HCT116 (cell line): ENCODE measurements around the gene PROSER3. TPM values are rescaled to one million over a fixed set of nuclear protein-coding genes. Genes with fewer than 3 reads are reported as not detected.

Experiments used
- ATAC-seq: fragments of 200-7000 bp; cut with Tn5 transposase; 2 replicates; pipeline ENCODE4 v1.9.1; 2020; ENCODE audit warnings: mild to moderate bottlenecking, moderate library complexity
- BruUV-seq: library from RNA; stranded (reverse); fragments of 400-500 nt; replicated peaks from 2 replicates; lab custom pipeline; 2021; lab: Mats Ljungman, UMichigan
- CTCF ChIA-PET: fragments of 300-600 bp; sonication (Branson Sonifier 250); formaldehyde crosslinking; loops from one replicate; lab custom pipeline; 2021; ENCODE audit warnings: antibody characterized with exemption; lab: Charles Lee
- POLR2A ChIA-PET: fragments of 300-600, 350-600 bp; sonication (Branson Sonifier 250); formaldehyde crosslinking; loops from one replicate; lab custom pipeline; 2021; ENCODE audit warnings: antibody characterized with exemption; lab: Charles Lee
- RAD21 ChIA-PET, 2 experiments: fragments of 300-600 bp; sonication (Branson Sonifier 250); formaldehyde crosslinking; loops; one replicate each; lab custom pipeline; 2023; ENCODE audit warnings: low total read pairs in 2 of 2; ENCODE audit not compliant: uncharacterized antibody in 2 of 2, unreplicated experiment in 2 of 2, low non-redundant PET in 1 of 2; lab: Charles Lee
- DNase-seq: peaks from one replicate; pipeline ENCODE4 v3.0.0-alpha.2; 2010; ENCODE audit warnings: low read depth, low spot score
- H2AFZ ChIP-seq: fragments of 200-600 bp; shearing (Covaris generic), sonication (generic); 2 replicates; pipeline ENCODE4 v1.6.1; 2017; ENCODE audit warnings: low read depth, mixed run types, mixed read lengths, antibody characterized with exemption, low read length; ENCODE audit not compliant: poor library complexity, severe bottlenecking
- H3K27ac ChIP-seq: 2 replicates; pipeline ENCODE4 v1.5.1; 2012; ENCODE audit warnings: low read depth, low read length
- H3K27me3 ChIP-seq: fragments of 200-600 bp; sonication (generic); 2 replicates; pipeline ENCODE4 v1.6.1; 2016; ENCODE audit warnings: mixed run types, low read length, mixed read lengths; ENCODE audit not compliant: insufficient read depth
- H3K36me3 ChIP-seq, 2 experiments: fragments of 200-500 bp in 1 of 2; fragments of 200-600 bp in 1 of 2; sonication (Bioruptor generic) in 1 of 2; sonication (generic) in 1 of 2; 2 replicates each; pipeline versions ENCODE4 v1.5.1 to v1.6.1; 2014 to 2016; ENCODE audit warnings: low read length in 2 of 2, inconsistent platforms in 1 of 2, mixed read lengths in 1 of 2, mixed run types in 1 of 2; ENCODE audit not compliant: insufficient read depth in 2 of 2, control insufficient read depth in 1 of 2
- H3K4me1 ChIP-seq, 2 experiments: fragments of 200-600 bp in 1 of 2; sonication (generic) in 1 of 2; 2 replicates each; pipeline versions ENCODE4 v1.5.1 to v1.6.1; 2012 to 2017; ENCODE audit warnings: low read length in 2 of 2, inconsistent platforms in 1 of 2, mild to moderate bottlenecking in 1 of 2, mixed read lengths in 1 of 2, mixed run types in 1 of 2, moderate library complexity in 1 of 2; ENCODE audit not compliant: insufficient read depth in 2 of 2, control insufficient read depth in 1 of 2
- H3K4me2 ChIP-seq: fragments of 200-600 bp; sonication (generic); 2 replicates; pipeline ENCODE4 v1.6.1; 2017; ENCODE audit warnings: mixed run types, low read length, mixed read lengths
- H3K4me3 ChIP-seq, 2 experiments: fragments of 200-600 bp in 1 of 2; sonication (generic) in 1 of 2; replicated peaks in 1 of 2; 2 replicates each; pipeline ENCODE4 v1.5.1; 2011 to 2016; ENCODE audit warnings: low read length in 2 of 2, control low read depth in 1 of 2, low read depth in 1 of 2, mild to moderate bottlenecking in 1 of 2, mixed read lengths in 1 of 2, mixed run types in 1 of 2
- H3K79me2 ChIP-seq: fragments of 200-600 bp; sonication (generic); 2 replicates; pipeline ENCODE4 v1.6.1; 2017; ENCODE audit warnings: mild to moderate bottlenecking, mixed run types, low read length, moderate library complexity, mixed read lengths; ENCODE audit not compliant: insufficient read depth
- H3K9ac ChIP-seq: fragments of 200-600 bp; sonication (generic); 2 replicates; pipeline ENCODE4 v1.6.1; 2016; ENCODE audit warnings: low read length, mixed read lengths
- H3K9me2 ChIP-seq: fragments of 200-600 bp; sonication (generic), shearing (Covaris generic); 2 replicates; pipeline ENCODE4 v1.6.1; 2017; ENCODE audit warnings: mixed run types, mild to moderate bottlenecking, moderate library complexity; ENCODE audit not compliant: insufficient read depth
- H3K9me3 ChIP-seq, 2 experiments: fragments of 200-500 bp in 1 of 2; fragments of 200-600 bp in 1 of 2; sonication (Bioruptor generic) in 1 of 2; sonication (generic) in 1 of 2; 2 replicates each; pipeline ENCODE4 v1.6.1; 2014 to 2017; ENCODE audit warnings: low read length in 2 of 2, mixed read lengths in 2 of 2, inconsistent platforms in 1 of 2, low read depth in 1 of 2, mild to moderate bottlenecking in 1 of 2, mixed run types in 1 of 2, moderate library complexity in 1 of 2; ENCODE audit not compliant: control insufficient read depth in 1 of 2, insufficient read depth in 1 of 2
- H4K20me1 ChIP-seq: fragments of 200-600 bp; sonication (generic), shearing (Covaris generic); 2 replicates; pipeline ENCODE4 v1.6.1; 2017; ENCODE audit warnings: mixed run types, mild to moderate bottlenecking, moderate library complexity; ENCODE audit not compliant: insufficient read depth
- CBX3 ChIP-seq: IDR thresholded peaks from 2 replicates; pipeline ENCODE4 v1.6.1; 2012; ENCODE audit warnings: low read depth
- ELF1 ChIP-seq: IDR thresholded peaks from 2 replicates; pipeline ENCODE4 v1.6.1; 2012; ENCODE audit warnings: low read depth, borderline replicate concordance
- EZH2 ChIP-seq: fragments of 200-600 bp; sonication (generic); IDR thresholded peaks from 2 replicates; pipeline ENCODE4 v1.6.1; 2017; ENCODE audit warnings: antibody characterized with exemption, mixed run types
- EZH2phosphoT487 ChIP-seq: fragments of 200-600 bp; IDR thresholded peaks from 2 replicates; pipeline ENCODE4 v1.6.1; 2018; ENCODE audit warnings: antibody characterized with exemption, borderline replicate concordance
- JUND ChIP-seq: IDR thresholded peaks from 2 replicates; pipeline ENCODE4 v1.6.1; 2012
- SRF ChIP-seq: IDR thresholded peaks from 2 replicates; pipeline ENCODE4 v1.6.1; 2012; ENCODE audit warnings: low read depth
- YY1 ChIP-seq: IDR thresholded peaks from 2 replicates; pipeline ENCODE4 v1.6.1; 2011; ENCODE audit warnings: low read length, low read depth, moderate library complexity, mild to moderate bottlenecking; ENCODE audit not compliant: insufficient replicate concordance; ENCODE audit errors: extremely low read depth
- ZBTB33 ChIP-seq: IDR thresholded peaks from 2 replicates; pipeline ENCODE4 v1.6.1; 2011; ENCODE audit warnings: mild to moderate bottlenecking, low read length, moderate library complexity; ENCODE audit not compliant: insufficient replicate concordance; ENCODE audit errors: extremely low read depth
- intact Hi-C: fragments of 100-400 bp; cut with micrococcal nuclease; formaldehyde crosslinking; loops from 2 replicates; pipeline ENCODE4 v1.10.0; 2022
- total RNA-seq: library from RNA; stranded (reverse); gene quantifications from one replicate; pipeline ENCODE4 v1.2.1, GENCODE V29; 2021; ENCODE audit not compliant: unreplicated experiment
- TF ChIP-seq, protein P1 (sequence below): IDR thresholded peaks from 2 replicates; pipeline ENCODE4 v1.6.1; 2012
- TF ChIP-seq, protein P2 (sequence below), 3 experiments: fragments of 200-600 bp in 1 of 3; sonication (generic) in 1 of 3; IDR thresholded peaks in 2 of 3; conservative IDR thresholded peaks in 1 of 3; 2 replicates each; pipeline ENCODE4 v1.5.1; 2012 to 2017; ENCODE audit warnings: low read depth in 2 of 3, low read length in 2 of 3, antibody characterized with exemption in 1 of 3, borderline replicate concordance in 1 of 3, control low read depth in 1 of 3, mild to moderate bottlenecking in 1 of 3, mixed read lengths in 1 of 3, mixed run types in 1 of 3, moderate library complexity in 1 of 3; ENCODE audit not compliant: insufficient read depth in 1 of 3
- TF ChIP-seq, protein P3 (sequence below): IDR thresholded peaks from 2 replicates; pipeline ENCODE4 v1.6.1; 2012

The PROSER3 gene
- total RNA-seq, 1 experiment from 2014 or later, result 42.5 TPM

- TF ChIP-seq ZBTB33 (no peak), SRF (no peak), CBX3 (no peak)
These were observed 41.8 kb upstream of the PROSER3 start (continued) for GRCh38 chr19:35715981-35716800.

GRCh38 chr19:35716801-35717664, 40.9 kb upstream of the PROSER3 start:
- H3K9me2 ChIP-seq, result no peaks in the 10 kb centered on the region
- peak; percentile 88 for DNase-seq
- peak overlapping the region; percentile 89 to 94 for H3K4me3 ChIP-seq
- H3K27ac ChIP-seq, result peak overlapping the region; percentile 85
- ChIA-PET RAD21 (no interaction called here), POLR2A (no interaction called here), CTCF (no interaction called here)
- peak; percentile 84 for ATAC-seq
- H3K36me3 ChIP-seq, result peaks cover 9 to 17% of the 10 kb centered on the region in 2 experiments; a peak in 3 of 4 replicates
- H3K4me1 ChIP-seq, result peaks cover 16 to 31% of the 10 kb centered on the region in 2 experiments
- H3K79me2 ChIP-seq, result peaks cover 40% of the 10 kb centered on the region
- no peaks in the 10 kb centered on the region for H3K9me3 ChIP-seq
- peak overlapping the region; percentile 91 for H3K9ac ChIP-seq
- intact Hi-C loops, result loop anchor here (1.0 to 10.0 kb wide), 5 partner anchors 23 to 362 kb away; partner anchors contain the start of gene FFAR3
- no peaks in the 10 kb centered on the region for H4K20me1 ChIP-seq
- peak overlapping the region; percentile 81 for H3K4me2 ChIP-seq
- H3K27me3 ChIP-seq, result no peaks in the 10 kb centered on the region
- BruUV-seq, result TSS peak; percentile 63
- H2AFZ ChIP-seq, result peak overlapping the region; percentile 28
- TF ChIP-seq YY1 (peak; percentile 55), ZBTB33 (no peak), JUND (no peak), EZH2 (no peak), EZH2phosphoT487 (no peak), ELF1 (no peak; the same call in 1 of the 2 replicates), SRF (no peak), CBX3 (no peak)
- TF ChIP-seq, protein P1, sequence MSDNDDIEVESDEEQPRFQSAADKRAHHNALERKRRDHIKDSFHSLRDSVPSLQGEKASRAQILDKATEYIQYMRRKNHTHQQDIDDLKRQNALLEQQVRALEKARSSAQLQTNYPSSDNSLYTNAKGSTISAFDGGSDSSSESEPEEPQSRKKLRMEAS, result no peak; the same call in 1 of the 2 replicates
- TF ChIP-seq, protein P2, sequence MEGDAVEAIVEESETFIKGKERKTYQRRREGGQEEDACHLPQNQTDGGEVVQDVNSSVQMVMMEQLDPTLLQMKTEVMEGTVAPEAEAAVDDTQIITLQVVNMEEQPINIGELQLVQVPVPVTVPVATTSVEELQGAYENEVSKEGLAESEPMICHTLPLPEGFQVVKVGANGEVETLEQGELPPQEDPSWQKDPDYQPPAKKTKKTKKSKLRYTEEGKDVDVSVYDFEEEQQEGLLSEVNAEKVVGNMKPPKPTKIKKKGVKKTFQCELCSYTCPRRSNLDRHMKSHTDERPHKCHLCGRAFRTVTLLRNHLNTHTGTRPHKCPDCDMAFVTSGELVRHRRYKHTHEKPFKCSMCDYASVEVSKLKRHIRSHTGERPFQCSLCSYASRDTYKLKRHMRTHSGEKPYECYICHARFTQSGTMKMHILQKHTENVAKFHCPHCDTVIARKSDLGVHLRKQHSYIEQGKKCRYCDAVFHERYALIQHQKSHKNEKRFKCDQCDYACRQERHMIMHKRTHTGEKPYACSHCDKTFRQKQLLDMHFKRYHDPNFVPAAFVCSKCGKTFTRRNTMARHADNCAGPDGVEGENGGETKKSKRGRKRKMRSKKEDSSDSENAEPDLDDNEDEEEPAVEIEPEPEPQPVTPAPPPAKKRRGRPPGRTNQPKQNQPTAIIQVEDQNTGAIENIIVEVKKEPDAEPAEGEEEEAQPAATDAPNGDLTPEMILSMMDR (IDR thresholded peaks at IDR 0.05 in 2 of 3, conservative IDR thresholded peaks at IDR 0.05 in 1 of 3; ENCODE audit: borderline replicate concordance in 1 of 3, insufficient read depth in 1 of 3, low read depth in 2 of 3, low read length in 2 of 3), result peak; percentile 74 to 99 (median 87)
- TF ChIP-seq, protein P3, sequence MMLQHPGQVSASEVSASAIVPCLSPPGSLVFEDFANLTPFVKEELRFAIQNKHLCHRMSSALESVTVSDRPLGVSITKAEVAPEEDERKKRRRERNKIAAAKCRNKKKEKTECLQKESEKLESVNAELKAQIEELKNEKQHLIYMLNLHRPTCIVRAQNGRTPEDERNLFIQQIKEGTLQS, result no peak
